ELR (cell line): ENCODE results near the gene IFITM2.

ENCODE experiments used
- DNase-seq: peaks from one replicate; pipeline ENCODE4 v3.0.0-alpha.2; 2015; ENCODE audit warnings: low read depth

Gene IFITM2

DNA sequence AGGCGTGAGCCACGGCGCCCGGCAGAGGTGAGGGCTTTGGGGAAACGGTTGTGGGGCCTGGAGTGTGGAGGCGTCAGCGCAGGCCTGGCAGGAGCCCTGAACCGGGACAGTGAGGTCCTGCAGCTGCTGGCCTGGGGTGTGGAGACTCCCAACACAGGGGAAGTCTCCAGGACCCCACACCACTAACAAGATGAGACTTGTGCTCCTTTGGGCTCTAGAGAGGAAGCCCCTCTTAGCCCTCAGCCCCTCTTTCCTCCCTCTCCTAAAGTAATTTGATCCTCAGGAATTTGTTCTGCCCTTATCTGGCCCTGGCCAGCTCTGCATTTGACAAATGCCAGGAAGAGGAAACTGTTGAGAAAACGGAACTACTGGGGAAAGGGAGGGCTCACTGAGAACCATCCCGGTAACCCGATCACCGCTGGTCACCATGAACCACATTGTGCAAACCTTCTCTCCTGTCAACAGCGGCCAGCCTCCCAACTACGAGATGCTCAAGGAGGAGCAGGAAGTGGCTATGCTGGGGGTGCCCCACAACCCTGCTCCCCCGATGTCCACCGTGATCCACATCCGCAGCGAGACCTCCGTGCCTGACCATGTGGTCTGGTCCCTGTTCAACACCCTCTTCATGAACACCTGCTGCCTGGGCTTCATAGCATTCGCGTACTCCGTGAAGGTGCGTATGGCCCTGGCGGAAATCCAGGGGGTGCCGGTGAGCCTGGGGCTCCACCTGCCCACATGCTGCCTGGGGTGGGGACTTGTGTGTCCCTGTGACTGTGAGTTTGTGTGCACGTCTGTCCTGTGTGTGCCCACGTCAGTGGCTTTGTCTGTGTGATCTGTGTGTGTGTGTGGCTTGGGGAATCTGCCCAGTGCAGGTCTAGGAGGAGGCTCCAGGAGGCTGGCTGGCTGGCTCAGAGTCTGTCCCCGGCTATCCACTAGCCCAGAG, at the start of gene IFITM2:
IFITM2 (plus strand) TSS at position 51 of the 943 bp plus-strand sequence; CDS start at position 428, 377 bp downstream.
- DNase-seq = peak; percentile 66

DNA sequence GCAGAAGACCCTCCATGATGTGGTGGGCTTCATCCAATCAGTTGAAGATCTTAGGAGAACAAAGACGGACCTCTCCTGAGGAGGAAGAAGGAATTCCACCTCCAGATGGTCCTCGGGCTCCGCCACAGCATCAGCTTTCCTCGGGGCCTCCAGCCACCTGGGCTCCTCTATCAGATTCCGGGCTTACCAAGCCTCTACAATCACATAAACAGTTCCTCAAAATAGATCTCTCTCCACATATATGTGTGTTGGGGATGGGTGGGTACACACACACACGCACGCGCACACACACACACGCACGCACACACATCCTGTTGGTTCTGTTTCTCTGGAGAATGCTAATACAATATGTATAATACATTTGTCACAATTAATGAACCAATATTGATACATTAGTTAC, 48.2 kb upstream of the IFITM2 start:
- DNase-seq = no peak

DNA sequence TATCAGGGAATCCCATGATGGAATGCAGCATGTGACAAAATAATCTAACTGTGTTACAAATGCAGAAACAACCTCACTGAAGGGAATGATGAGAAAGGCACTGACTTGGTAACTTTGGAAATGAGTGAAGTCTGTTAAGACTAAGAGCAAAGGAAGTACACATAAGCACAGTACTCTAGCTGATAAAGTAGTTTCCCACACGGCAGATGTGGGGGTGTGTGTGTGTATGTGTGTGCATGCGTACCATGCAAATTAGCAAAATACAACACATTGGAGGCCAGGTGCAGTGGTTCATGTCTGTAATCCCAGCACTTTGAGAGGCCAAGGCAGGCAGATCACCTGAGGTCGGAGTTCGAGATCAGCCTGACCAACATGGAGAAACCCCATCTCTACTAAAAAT, 46.0 kb upstream of the IFITM2 start:
- no peak for DNase-seq

GRCh38 chr11:266676-267439, 40.8 kb upstream of the IFITM2 start:
- no peak for DNase-seq

DNA sequence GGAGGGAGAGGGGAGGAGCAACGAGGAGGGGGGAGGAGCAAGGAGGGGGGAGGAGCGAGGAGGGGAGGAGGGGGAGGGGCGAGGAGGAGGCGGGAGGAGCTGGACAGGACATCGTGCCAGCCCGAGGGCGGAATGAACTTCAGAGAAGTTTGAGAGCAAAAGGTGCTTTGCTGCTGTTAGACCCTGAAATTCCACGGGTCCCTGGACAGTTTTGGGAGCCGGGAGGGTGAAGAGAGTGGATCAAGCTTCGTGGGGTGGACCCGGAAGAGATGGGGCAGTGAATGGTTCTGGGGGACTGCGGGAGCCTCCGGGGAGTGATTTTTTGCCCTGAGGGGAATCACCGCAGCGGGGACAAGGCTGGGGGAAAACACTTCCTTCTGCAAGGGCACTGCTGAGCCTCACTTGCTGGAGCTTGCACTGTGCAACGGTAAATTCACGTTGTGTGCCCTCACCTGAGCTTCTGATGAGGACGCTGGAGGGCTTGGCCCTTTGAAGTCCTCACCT, 40.1 kb upstream of the IFITM2 start:
- DNase-seq = peak; percentile 21

GRCh38 chr11:268716-269145, 38.9 kb upstream of the IFITM2 start:
- peak; percentile 53 for DNase-seq

GRCh38 chr11:269146-269890, 38.3 kb upstream of the IFITM2 start:
- DNase-seq = peak; percentile 15

GRCh38 chr11:270451-271318, 36.9 kb upstream of the IFITM2 start:
- no peak for DNase-seq

DNA sequence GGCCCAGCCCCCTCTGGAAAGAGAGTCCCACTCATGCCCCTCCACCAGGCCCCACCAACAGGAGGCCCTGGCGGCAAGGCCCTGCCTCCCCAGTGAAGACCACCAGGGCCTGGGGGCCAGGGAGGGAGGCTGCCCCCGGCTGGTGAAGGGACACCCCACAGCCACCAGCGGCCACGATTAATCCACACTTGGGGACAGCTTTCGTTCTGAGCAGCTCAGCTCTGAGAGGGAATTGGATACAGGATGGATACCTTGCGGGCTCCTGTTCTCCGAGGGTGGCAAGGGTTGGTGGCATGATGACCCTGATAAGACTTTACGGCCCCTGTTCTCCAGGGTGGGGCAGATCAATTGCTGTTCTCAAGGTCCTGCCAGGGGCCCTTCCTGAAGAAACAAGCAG, 36.3 kb upstream of the IFITM2 start:
- no peak for DNase-seq

GRCh38 chr11:272195-272930, 35.3 kb upstream of the IFITM2 start:
- DNase-seq = no peak

GRCh38 chr11:272931-273198, 34.8 kb upstream of the IFITM2 start:
- no peak for DNase-seq

DNA sequence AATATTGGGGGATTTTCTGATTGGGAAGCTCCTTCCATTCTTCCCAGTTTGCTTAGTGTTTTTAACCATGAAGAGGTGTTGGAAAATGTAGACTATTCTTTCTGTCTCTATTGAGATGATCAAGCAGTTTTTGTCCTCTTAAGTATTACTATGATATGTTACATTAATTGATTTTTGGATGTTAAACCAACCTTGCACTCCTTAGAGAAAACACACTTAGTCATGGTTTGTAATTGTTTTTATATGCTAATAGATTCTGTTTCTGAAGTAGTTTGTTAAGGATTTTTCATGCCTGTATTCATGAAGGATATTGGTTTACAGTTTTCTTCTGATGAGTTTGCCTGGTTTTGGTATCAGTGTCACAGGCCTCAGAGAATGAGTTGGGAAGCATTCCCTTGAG, 31.4 kb upstream of the IFITM2 start:
- no peak for DNase-seq

- DNase-seq = no peak
These were observed 29.3 kb upstream of the IFITM2 start, which contains the start of gene NLRP6 for GRCh38 chr11:278001-278951. NLRP6 (plus strand) TSS chr11:278407; CDS start chr11:278570, 163 bp downstream.

GRCh38 chr11:279040-279965, 28.3 kb upstream of the IFITM2 start:
- no peak for DNase-seq

- DNase-seq = no peak
These were observed 27.5 kb upstream of the IFITM2 start for GRCh38 chr11:279966-280705.

- no peak for DNase-seq
These were observed 26.7 kb upstream of the IFITM2 start for GRCh38 chr11:280706-281485.
